GM18499 (cell line): Measurements from ENCODE around the gene ADCK1.

ENCODE experiments used
- ATAC-seq: cut with Tn5 transposase; IDR thresholded peaks from one replicate; pipeline ENCODE4 v1.9.1; 2021; ENCODE audit warnings: moderate number of reproducible peaks; ENCODE audit not compliant: insufficient read depth, unreplicated experiment

The ADCK1 gene

GRCh38 chr14:77979666-77980351 lies 179.9 kb downstream of the ADCK1 start:
- no peak for ATAC-seq

DNA sequence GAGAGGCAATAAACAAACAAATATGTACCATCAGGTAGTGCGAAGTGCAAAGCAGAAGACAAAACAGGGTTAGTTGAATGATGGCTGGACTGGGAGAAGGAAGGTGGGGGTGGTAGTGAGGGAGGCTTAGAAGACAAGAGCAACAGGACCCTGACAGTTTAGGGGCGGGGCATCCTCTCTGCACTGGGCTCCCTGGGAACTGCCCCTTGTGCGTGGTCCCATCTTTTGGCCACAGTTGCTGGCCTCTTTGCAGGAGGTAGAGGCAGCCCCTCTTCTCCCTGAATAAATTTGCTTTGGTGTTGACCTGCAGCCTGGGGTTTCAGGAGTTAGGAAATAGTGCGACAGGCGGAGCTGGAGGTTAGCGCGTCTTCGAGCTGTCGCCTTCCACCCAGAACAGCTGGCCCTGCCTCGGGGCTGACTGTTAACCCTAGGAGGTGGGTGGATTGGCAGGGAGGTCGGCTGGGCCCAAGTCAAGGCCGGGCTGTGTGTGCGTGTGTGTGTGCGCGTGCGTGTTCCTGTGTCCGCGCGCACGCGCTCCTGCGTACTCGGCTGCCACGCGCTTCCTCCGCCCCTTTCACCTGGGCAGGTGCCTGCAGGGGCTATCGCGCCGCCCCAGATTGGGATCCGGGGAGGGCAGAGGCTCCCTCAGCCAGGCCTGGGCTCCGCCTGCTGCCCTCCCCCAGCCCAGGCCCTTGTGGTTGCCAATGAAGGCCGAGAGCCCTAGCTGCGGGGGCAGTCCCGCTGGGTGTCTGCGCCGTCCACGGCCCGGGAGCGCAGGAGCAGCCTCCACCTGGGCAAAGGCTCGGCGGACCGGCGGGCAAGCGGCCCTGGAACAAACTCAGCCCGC lies 180.8 kb downstream of the ADCK1 start:
- no peak for ATAC-seq
